Mammary epithelial cell (primary cell): Measurements from ENCODE around the gene PKD2L2.
"Not testable (repeated sequence)": the region's sequence is repeated elsewhere in the genome, so short reads cannot be mapped to it uniquely, and the experiment has no call there.

Experiments used
- CTCF ChIP-seq, 2 donors: IDR thresholded peaks in 1 of 2; conservative IDR thresholded peaks in 1 of 2; 2 replicates each; pipeline ENCODE4 v1.5.1; 2011 to 2012; ENCODE audit warnings: inconsistent platforms in 2 of 2, low read length in 2 of 2, mild to moderate bottlenecking in 2 of 2, control low read depth in 1 of 2, low read depth in 1 of 2; ENCODE audit not compliant: insufficient read depth in 1 of 2; ENCODE audit errors: extremely low read depth in 1 of 2
- EZH2 ChIP-seq: IDR thresholded peaks from 2 replicates; pipeline ENCODE4 v1.6.1; 2012; ENCODE audit warnings: low read length, inconsistent platforms, borderline replicate concordance

- not testable (repeated sequence) for TF ChIP-seq CTCF (conservative IDR thresholded peaks at IDR 0.05 in 1 of 2, IDR thresholded peaks at IDR 0.05 in 1 of 2; ENCODE audit: extremely low read depth in 1 of 2, insufficient read depth in 1 of 2, low read depth in 1 of 2, low read length in 2 of 2); EZH2
Observed at GRCh38 chr5:137863653-137864052, 25.6 kb upstream of the PKD2L2 start.
